HepG2 (cell line): Measurements from ENCODE around the gene INKA2. TPM values are rescaled to one million over a fixed set of nuclear protein-coding genes. Genes with fewer than 3 reads are reported as not detected.

Source experiments
- ATF7-NPFF ChIP-seq: sonication (generic); formaldehyde crosslinking; IDR thresholded peaks from 2 replicates; pipeline ENCODE4 v1.8.1; 2023; ENCODE audit warnings: mild to moderate bottlenecking, low read depth, missing genetic modification reagents, moderate library complexity
- CENPX ChIP-seq: sonication (generic); formaldehyde crosslinking; IDR thresholded peaks from 2 replicates; pipeline ENCODE4 v1.9.0; 2021; ENCODE audit warnings: mild to moderate bottlenecking, missing genetic modification reagents, moderate library complexity
- FOXJ3 ChIP-seq: sonication (generic); formaldehyde crosslinking; IDR thresholded peaks from 2 replicates; pipeline ENCODE4 v1.4.0; 2020; ENCODE audit warnings: missing genetic modification reagents, mild to moderate bottlenecking, borderline replicate concordance
- MEF2D ChIP-seq: sonication (generic); formaldehyde crosslinking; IDR thresholded peaks from 2 replicates; pipeline ENCODE4 v1.5.1; 2020; ENCODE audit warnings: mild to moderate bottlenecking, missing genetic modification reagents
- NCOA2 ChIP-seq: sonication (generic); formaldehyde crosslinking; IDR thresholded peaks from 2 replicates; pipeline ENCODE4 v1.8.0; 2022; ENCODE audit warnings: inconsistent platforms
- RAD21 ChIP-seq: fragments of 450-650 bp; formaldehyde crosslinking; IDR thresholded peaks from 2 replicates; pipeline ENCODE4 v1.5.0; 2020; ENCODE audit warnings: mild to moderate bottlenecking
- SAFB2 ChIP-seq: sonication (generic); formaldehyde crosslinking; IDR thresholded peaks from 2 replicates; pipeline ENCODE4 v1.5.1; 2020; ENCODE audit warnings: missing genetic modification reagents, low read depth, mild to moderate bottlenecking, borderline replicate concordance
- ZBTB42 ChIP-seq: sonication (generic); formaldehyde crosslinking; IDR thresholded peaks from 2 replicates; pipeline ENCODE4 v1.5.0; 2020; ENCODE audit warnings: mild to moderate bottlenecking, missing genetic modification reagents
- ZNF138 ChIP-seq: sonication (generic); formaldehyde crosslinking; IDR thresholded peaks from 2 replicates; pipeline ENCODE4 v1.5.0; 2020; ENCODE audit warnings: mild to moderate bottlenecking, low read depth, missing genetic modification reagents
- ZNF460 ChIP-seq: sonication (generic); formaldehyde crosslinking; IDR thresholded peaks from 2 replicates; pipeline ENCODE4 v1.5.1; 2020; ENCODE audit warnings: missing genetic modification reagents, mild to moderate bottlenecking, borderline replicate concordance
- ZNF547 ChIP-seq: sonication (generic); formaldehyde crosslinking; IDR thresholded peaks from 2 replicates; pipeline ENCODE4 v1.5.1; 2020; ENCODE audit warnings: mild to moderate bottlenecking, missing genetic modification reagents
- ZNF629 ChIP-seq: sonication (generic); formaldehyde crosslinking; conservative IDR thresholded peaks from 2 replicates; pipeline ENCODE4 v1.5.0; 2020; ENCODE audit warnings: missing genetic modification reagents
- polyA plus RNA-seq, 8 experiments: library from polyadenylated mRNA; depleted of rRNA in 3 of 8; stranded (reverse) in 7 of 8; unstranded in 1 of 8; fragments of >200 nt; fragmentation: Illumina TruSeq in 4 of 8; extraction: Trizol in 4 of 8; gene quantifications; 2 replicates each; pipeline versions ENCODE4 v1.2.1 to v1.2.3, GENCODE V29; 2011 to 2016; ENCODE audit warnings: low read depth in 4 of 8, missing spikeins in 1 of 8, mixed read lengths in 1 of 8; ENCODE audit not compliant: insufficient read depth in 1 of 8
- total RNA-seq, 5 experiments: library from RNA; depleted of rRNA; stranded (reverse); fragments of >200 nt; fragmentation: Illumina TruSeq; extraction: Trizol; gene quantifications; 2 replicates each; pipeline ENCODE4 v1.2.3, GENCODE V29; 2016; ENCODE audit warnings: low read depth in 1 of 5
- TF ChIP-seq, protein P1 (sequence below): sonication (generic); formaldehyde crosslinking; IDR thresholded peaks from 2 replicates; pipeline ENCODE4 v1.5.1; 2020; ENCODE audit warnings: mild to moderate bottlenecking, missing genetic modification reagents
- TF ChIP-seq, protein P2 (sequence below): sonication (generic); formaldehyde crosslinking; IDR thresholded peaks from 2 replicates; pipeline ENCODE4 v1.4.0; 2020; ENCODE audit warnings: missing genetic modification reagents, borderline replicate concordance
- TF ChIP-seq, protein P3 (sequence below): IDR thresholded peaks from 2 replicates; pipeline ENCODE4 v1.6.1; 2016; ENCODE audit warnings: mild to moderate bottlenecking
- TF ChIP-seq, protein P4 (sequence below): sonication (generic); formaldehyde crosslinking; IDR thresholded peaks from 2 replicates; pipeline ENCODE4 v1.4.0; 2020; ENCODE audit warnings: missing genetic modification reagents
- TF ChIP-seq, protein P5 (sequence below): sonication (generic); formaldehyde crosslinking; IDR thresholded peaks from 2 replicates; pipeline ENCODE4 v1.4.0; 2020; ENCODE audit warnings: missing genetic modification reagents, borderline replicate concordance

INKA2 gene
- total and polyA plus RNA-seq, 2 of the 13 experiments (the other 11 are each of a cell fraction or from before 2014, with no cell fraction given): 2.6 to 4.6 TPM

DNA sequence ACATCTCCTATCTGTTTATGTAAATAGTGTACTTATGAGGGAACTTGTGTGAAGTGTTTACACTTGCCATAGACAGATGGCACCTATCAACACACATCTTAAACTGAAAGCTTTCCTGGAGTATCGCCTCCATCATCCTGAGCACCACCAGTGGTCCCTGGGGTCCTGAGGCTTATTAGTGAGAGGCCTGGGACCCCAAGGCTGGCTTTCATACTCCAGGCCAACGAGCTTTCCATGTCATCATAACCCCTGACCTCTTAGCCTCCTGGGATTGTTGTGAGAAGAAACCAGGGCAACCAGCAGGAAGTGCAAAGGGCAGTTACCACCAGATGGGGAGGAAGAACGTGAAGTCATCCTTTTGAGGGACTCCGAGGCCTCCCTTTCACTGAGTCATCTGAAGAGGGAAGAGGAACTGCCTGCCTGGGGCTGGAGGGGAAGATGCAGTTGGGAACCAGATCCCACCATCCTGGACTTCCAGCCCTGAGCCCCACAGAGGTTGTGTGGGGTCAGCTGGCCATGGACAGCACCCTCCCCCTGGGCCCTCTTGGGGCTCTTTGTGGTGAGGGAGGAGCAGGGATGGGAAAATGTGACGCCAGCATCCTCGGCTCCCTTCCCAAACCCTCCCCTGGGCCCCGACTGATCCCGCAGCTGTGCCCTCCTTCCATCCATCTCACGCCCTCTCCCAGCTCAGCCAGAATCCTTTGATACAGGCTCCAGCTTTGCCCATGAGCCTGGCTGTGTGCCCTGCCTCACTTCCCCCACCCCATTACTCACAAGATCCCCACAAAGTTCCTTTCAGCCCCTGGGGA is 5.8 kb downstream of the INKA2 start (continued):
- TF ChIP-seq, protein P1, sequence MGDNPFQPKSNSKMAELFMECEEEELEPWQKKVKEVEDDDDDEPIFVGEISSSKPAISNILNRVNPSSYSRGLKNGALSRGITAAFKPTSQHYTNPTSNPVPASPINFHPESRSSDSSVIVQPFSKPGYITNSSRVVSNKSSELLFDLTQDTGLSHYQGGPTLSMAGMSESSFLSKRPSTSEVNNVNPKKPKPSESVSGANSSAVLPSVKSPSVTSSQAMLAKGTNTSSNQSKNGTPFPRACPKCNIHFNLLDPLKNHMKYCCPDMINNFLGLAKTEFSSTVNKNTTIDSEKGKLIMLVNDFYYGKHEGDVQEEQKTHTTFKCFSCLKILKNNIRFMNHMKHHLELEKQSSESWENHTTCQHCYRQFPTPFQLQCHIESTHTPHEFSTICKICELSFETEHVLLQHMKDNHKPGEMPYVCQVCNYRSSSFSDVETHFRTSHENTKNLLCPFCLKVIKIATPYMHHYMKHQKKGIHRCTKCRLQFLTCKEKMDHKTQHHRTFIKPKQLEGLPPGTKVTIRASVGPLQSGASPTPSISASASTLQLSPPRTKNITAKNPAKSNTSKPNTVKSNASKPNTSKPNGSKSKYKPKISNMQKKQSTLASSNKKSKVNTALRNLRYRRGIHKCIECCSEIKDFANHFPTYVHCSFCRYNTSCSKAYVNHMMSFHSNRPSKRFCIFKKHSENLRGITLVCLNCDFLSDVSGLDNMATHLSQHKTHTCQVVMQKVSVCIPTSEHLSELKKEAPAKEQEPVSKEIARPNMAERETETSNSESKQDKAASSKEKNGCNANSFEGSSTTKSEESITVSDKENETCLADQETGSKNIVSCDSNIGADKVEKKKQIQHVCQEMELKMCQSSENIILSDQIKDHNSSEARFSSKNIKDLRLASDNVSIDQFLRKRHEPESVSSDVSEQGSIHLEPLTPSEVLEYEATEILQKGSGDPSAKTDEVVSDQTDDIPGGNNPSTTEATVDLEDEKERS (CRISPR knock-in tag): no peak
- TF ChIP-seq ZNF629 (CRISPR knock-in tag): no peak
- TF ChIP-seq NCOA2 (CRISPR knock-in tag): peak; percentile 58; the same call in 1 of the 2 replicates
- no peak for TF ChIP-seq CENPX (CRISPR knock-in tag)
- TF ChIP-seq, protein P2, sequence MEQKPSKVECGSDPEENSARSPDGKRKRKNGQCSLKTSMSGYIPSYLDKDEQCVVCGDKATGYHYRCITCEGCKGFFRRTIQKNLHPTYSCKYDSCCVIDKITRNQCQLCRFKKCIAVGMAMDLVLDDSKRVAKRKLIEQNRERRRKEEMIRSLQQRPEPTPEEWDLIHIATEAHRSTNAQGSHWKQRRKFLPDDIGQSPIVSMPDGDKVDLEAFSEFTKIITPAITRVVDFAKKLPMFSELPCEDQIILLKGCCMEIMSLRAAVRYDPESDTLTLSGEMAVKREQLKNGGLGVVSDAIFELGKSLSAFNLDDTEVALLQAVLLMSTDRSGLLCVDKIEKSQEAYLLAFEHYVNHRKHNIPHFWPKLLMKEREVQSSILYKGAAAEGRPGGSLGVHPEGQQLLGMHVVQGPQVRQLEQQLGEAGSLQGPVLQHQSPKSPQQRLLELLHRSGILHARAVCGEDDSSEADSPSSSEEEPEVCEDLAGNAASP (CRISPR knock-in tag): no peak; the same call in 1 of the 2 replicates
- TF ChIP-seq ZNF138: no peak
- no peak for TF ChIP-seq ZNF547 (CRISPR knock-in tag)
- TF ChIP-seq FOXJ3 (CRISPR knock-in tag): peak; percentile 79
- TF ChIP-seq, protein P3, sequence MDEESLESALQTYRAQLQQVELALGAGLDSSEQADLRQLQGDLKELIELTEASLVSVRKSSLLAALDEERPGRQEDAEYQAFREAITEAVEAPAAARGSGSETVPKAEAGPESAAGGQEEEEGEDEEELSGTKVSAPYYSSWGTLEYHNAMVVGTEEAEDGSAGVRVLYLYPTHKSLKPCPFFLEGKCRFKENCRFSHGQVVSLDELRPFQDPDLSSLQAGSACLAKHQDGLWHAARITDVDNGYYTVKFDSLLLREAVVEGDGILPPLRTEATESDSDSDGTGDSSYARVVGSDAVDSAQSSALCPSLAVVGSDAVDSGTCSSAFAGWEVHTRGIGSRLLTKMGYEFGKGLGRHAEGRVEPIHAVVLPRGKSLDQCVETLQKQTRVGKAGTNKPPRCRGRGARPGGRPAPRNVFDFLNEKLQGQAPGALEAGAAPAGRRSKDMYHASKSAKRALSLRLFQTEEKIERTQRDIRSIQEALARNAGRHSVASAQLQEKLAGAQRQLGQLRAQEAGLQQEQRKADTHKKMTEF: peak; percentile 74
- TF ChIP-seq ZBTB42: no peak
- TF ChIP-seq ZNF460: no peak
- no peak for TF ChIP-seq SAFB2 (CRISPR knock-in tag)
- no peak for TF ChIP-seq RAD21 (CRISPR knock-in tag)
- TF ChIP-seq ATF7-NPFF (CRISPR knock-in tag): no peak
- TF ChIP-seq, protein P4, sequence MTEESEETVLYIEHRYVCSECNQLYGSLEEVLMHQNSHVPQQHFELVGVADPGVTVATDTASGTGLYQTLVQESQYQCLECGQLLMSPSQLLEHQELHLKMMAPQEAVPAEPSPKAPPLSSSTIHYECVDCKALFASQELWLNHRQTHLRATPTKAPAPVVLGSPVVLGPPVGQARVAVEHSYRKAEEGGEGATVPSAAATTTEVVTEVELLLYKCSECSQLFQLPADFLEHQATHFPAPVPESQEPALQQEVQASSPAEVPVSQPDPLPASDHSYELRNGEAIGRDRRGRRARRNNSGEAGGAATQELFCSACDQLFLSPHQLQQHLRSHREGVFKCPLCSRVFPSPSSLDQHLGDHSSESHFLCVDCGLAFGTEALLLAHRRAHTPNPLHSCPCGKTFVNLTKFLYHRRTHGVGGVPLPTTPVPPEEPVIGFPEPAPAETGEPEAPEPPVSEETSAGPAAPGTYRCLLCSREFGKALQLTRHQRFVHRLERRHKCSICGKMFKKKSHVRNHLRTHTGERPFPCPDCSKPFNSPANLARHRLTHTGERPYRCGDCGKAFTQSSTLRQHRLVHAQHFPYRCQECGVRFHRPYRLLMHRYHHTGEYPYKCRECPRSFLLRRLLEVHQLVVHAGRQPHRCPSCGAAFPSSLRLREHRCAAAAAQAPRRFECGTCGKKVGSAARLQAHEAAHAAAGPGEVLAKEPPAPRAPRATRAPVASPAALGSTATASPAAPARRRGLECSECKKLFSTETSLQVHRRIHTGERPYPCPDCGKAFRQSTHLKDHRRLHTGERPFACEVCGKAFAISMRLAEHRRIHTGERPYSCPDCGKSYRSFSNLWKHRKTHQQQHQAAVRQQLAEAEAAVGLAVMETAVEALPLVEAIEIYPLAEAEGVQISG: no peak
- TF ChIP-seq, protein P5, sequence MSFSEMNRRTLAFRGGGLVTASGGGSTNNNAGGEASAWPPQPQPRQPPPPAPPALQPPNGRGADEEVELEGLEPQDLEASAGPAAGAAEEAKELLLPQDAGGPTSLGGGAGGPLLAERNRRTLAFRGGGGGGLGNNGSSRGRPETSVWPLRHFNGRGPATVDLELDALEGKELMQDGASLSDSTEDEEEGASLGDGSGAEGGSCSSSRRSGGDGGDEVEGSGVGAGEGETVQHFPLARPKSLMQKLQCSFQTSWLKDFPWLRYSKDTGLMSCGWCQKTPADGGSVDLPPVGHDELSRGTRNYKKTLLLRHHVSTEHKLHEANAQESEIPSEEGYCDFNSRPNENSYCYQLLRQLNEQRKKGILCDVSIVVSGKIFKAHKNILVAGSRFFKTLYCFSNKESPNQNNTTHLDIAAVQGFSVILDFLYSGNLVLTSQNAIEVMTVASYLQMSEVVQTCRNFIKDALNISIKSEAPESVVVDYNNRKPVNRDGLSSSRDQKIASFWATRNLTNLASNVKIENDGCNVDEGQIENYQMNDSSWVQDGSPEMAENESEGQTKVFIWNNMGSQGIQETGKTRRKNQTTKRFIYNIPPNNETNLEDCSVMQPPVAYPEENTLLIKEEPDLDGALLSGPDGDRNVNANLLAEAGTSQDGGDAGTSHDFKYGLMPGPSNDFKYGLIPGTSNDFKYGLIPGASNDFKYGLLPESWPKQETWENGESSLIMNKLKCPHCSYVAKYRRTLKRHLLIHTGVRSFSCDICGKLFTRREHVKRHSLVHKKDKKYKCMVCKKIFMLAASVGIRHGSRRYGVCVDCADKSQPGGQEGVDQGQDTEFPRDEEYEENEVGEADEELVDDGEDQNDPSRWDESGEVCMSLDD: no peak
- TF ChIP-seq MEF2D (CRISPR knock-in tag): 0 out of 2 replicates have a peak, but pooled peaks have one; percentile 43
